ENCODE data around the gene CLCN1.
A peak's percentile ranks its signal among the peaks of the same experiment; 100 is the strongest.
"Not testable (repeated sequence)": the region's sequence is repeated elsewhere in the genome, so short reads cannot be mapped to it uniquely, and the experiment has no call there.

Gene CLCN1

DNA sequence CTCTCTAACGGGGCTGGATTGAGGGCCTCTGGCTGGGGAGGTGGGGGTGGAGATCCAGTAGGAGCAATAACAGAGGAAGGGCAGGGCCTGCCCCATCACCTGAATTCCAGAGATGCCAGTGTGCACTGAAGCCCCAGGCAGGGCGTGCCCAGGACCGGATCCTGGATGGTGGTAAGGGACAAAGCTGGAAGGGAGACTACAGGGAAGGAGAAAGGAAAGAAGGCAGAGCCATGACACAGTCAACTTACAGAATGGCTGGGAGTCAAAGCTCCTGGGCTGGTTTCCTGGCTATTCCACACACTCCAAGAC is 30.5 kb upstream of the CLCN1 start:
- peaks cover 29% of the 10 kb centered on the region for H3K4me1 ChIP-seq (ENCODE audit: control insufficient read depth, insufficient read depth, low read length)
- no peak overlapping the region for H3K27ac ChIP-seq (ENCODE audit: low read depth, low read length)
- H3K27me3 ChIP-seq (ENCODE audit: control insufficient read depth, insufficient read depth, low read length), result peaks cover 29% of the 10 kb centered on the region
- H3K9ac ChIP-seq (ENCODE audit: low read depth, low read length), result no peak overlapping the region
- H3K36me3 ChIP-seq (ENCODE audit: control insufficient read depth, insufficient read depth, low read length), result peaks cover 2% of the 10 kb centered on the region
- peak overlapping the region; percentile 53; the same call in 1 of the 2 replicates for H3K4me3 ChIP-seq (ENCODE audit: low read depth, low read length)
- peaks cover 6% of the 10 kb centered on the region for H3K9me3 ChIP-seq (ENCODE audit: control insufficient read depth, insufficient read depth, low read length)

DNA sequence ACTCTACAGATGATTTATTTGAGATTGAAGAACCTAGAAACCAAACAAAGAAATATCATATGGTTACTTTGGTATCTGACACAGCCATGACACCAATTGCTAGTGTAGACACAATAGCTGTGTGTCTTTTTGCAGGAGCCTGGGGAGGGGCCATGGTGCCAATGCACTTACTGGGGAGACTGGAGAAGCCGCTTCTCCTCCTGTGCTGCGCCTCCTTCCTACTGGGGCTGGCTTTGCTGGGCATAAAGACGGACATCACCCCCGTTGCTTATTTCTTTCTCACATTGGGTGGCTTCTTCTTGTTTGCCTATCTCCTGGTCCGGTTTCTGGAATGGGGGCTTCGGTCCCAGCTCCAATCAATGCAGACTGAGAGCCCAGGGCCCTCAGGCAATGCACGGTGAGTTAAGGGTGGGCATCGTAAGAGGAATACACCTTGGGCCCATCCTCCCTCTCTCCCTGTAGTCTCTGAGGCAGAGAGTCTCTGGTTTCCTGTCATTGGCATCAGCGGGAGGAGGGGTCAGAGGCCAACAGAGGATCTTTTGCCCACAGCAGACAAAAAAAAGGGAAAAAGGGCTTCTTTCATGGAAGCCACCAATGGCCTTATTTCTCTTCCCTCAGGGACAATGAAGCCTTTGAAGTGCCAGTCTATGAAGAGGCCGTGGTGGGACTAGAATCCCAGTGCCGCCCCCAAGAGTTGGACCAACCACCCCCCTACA is 29.9 kb upstream of the CLCN1 start:
- peaks cover 7% of the 10 kb centered on the region for H3K36me3 ChIP-seq (ENCODE audit: control insufficient read depth, insufficient read depth, low read length)
- no peak overlapping the region for H3K4me3 ChIP-seq (ENCODE audit: low read depth, low read length)
- H3K27me3 ChIP-seq (ENCODE audit: control insufficient read depth, insufficient read depth, low read length), result peaks cover 29% of the 10 kb centered on the region
- H3K4me1 ChIP-seq (ENCODE audit: control insufficient read depth, insufficient read depth, low read length), result peaks cover 29% of the 10 kb centered on the region
- H3K9me3 ChIP-seq (ENCODE audit: control insufficient read depth, insufficient read depth, low read length), result peaks cover 6% of the 10 kb centered on the region
- no peak overlapping the region for H3K27ac ChIP-seq (ENCODE audit: low read depth, low read length)
- no peak overlapping the region for H3K9ac ChIP-seq (ENCODE audit: low read depth, low read length)

DNA sequence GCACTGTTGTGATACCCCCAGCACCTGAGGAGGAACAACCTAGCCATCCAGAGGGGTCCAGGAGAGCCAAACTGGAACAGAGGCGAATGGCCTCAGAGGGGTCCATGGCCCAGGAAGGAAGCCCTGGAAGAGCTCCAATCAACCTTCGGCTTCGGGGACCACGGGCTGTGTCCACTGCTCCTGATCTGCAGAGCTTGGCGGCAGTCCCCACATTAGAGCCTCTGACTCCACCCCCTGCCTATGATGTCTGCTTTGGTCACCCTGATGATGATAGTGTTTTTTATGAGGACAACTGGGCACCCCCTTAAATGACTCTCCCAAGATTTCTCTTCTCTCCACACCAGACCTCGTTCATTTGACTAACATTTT is 29.4 kb upstream of the CLCN1 start:
- Histone ChIP-seq H3K36me3 (ENCODE audit: control insufficient read depth, insufficient read depth, low read length) (peaks cover 13% of the 10 kb centered on the region), H3K4me1 (ENCODE audit: control insufficient read depth, insufficient read depth, low read length) (peaks cover 29% of the 10 kb centered on the region), H3K27me3 (ENCODE audit: control insufficient read depth, insufficient read depth, low read length) (peaks cover 29% of the 10 kb centered on the region), H3K9me3 (ENCODE audit: control insufficient read depth, insufficient read depth, low read length) (peaks cover 6% of the 10 kb centered on the region), H3K4me3 (ENCODE audit: low read depth, low read length) (no peak overlapping the region), H3K9ac (ENCODE audit: low read depth, low read length) (no peak overlapping the region), H3K27ac (ENCODE audit: low read depth, low read length) (no peak overlapping the region)

DNA sequence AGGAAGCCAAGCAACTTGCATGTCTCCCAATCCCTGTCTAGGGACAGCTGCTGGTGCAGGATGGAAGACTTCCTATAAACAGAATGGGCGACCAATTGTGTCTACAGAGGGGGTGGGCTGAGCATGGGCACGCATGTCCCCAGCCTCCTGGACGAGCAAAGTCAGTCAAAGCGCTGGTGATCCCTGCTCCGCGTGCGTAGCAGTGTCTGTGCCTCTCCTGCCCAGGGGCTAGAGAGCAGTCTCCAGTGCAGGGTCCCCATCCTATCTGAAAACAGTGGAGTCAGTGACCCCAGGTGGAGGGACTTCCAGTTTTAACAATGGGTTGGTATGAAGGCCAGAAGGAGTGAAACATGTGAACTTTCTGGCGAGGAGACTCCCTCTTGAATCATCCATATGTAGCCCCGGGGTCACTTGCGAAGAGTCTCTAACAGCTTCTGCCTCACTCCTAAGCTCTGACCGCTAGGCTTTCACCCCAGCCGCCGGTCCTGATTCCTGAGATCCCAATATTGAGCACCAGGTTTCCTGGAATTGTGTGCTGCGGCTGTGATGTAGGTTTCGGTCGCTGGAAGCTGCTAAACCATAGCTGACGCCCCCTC is 28.5 kb upstream of the CLCN1 start:
- H3K9me3 ChIP-seq (ENCODE audit: control insufficient read depth, insufficient read depth, low read length), result peaks cover 6% of the 10 kb centered on the region
- peaks cover 29% of the 10 kb centered on the region for H3K27me3 ChIP-seq (ENCODE audit: control insufficient read depth, insufficient read depth, low read length)
- H3K9ac ChIP-seq (ENCODE audit: low read depth, low read length), result no peak overlapping the region
- H3K4me1 ChIP-seq (ENCODE audit: control insufficient read depth, insufficient read depth, low read length), result peaks cover 29% of the 10 kb centered on the region
- H3K4me3 ChIP-seq (ENCODE audit: low read depth, low read length), result peak overlapping the region; percentile 38; the same call in 1 of the 2 replicates
- peaks cover 20% of the 10 kb centered on the region for H3K36me3 ChIP-seq (ENCODE audit: control insufficient read depth, insufficient read depth, low read length)
- no peak overlapping the region for H3K27ac ChIP-seq (ENCODE audit: low read depth, low read length)

DNA sequence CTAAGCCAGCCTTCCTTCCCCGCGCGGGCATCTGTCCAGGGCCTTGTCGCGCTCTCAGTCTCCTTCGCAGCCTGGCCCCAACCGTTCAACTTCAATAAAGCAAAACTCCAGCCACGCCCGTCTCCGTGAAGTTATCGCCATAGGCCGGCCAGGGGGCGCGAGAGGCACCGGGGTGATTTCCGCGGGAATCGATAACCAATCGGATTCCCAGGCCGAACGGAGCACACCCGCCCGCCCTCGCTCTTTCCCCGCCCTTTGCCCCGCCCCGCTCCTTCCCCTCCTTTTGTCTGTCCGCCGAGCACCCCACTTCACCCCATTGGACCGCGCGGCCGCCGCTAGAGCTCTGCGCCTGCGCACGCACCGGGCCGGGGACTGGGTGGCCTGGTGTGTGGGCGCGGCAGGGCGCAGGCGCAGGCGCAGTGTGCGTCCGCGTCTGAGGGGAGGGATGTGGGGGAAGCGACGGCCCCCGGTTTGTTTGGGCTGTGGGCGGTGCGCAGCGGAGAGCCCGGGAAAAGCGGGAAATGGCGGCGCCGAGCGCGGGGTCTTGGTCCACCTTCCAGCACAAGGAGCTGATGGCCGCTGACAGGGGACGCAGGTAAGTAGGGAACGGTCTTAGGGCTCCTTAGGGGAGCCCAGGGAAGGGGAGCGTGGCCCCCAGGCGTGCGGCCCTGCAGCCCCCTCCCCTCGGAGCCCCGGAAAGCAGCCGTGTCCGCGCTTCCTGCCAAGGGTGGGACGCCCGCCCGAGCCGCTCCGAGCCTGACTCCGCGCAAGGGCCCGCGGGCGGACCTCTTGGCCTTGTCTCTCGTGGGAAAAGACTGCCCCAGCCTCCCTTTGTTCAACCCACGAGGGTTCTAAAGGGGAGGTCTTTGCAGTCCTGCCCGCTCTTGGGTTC is 27.7 kb upstream of the CLCN1 start, which contains the start of gene CASP2:
Gene CASP2, plus strand, starts transcription at position 417 of the 892 bp plus-strand sequence. Its CDS starts 105 bp downstream, at position 522.
- H3K9me3 ChIP-seq (ENCODE audit: control insufficient read depth, insufficient read depth, low read length), result peaks cover 6% of the 10 kb centered on the region
- H3K27ac ChIP-seq (ENCODE audit: low read depth, low read length), result peak within 1 kb of the TSS; percentile 88
- H3K4me1 ChIP-seq (ENCODE audit: control insufficient read depth, insufficient read depth, low read length), result peaks cover 28% of the 10 kb centered on the region
- peaks cover 27% of the 10 kb centered on the region for H3K36me3 ChIP-seq (ENCODE audit: control insufficient read depth, insufficient read depth, low read length)
- peak within 1 kb of the TSS; percentile 82 for H3K4me3 ChIP-seq (ENCODE audit: low read depth, low read length)
- H3K27me3 ChIP-seq (ENCODE audit: control insufficient read depth, insufficient read depth, low read length), result peaks cover 29% of the 10 kb centered on the region
- H3K9ac ChIP-seq (ENCODE audit: low read depth, low read length), result peak within 1 kb of the TSS; percentile 97

GRCh38 chr7:143288836-143289235 is 27.1 kb upstream of the CLCN1 start:
- Histone ChIP-seq H3K36me3 (ENCODE audit: control insufficient read depth, insufficient read depth, low read length) (peaks cover 34% of the 10 kb centered on the region), H3K4me3 (ENCODE audit: low read depth, low read length) (peak overlapping the region; percentile 82), H3K27me3 (ENCODE audit: control insufficient read depth, insufficient read depth, low read length) (peaks cover 29% of the 10 kb centered on the region), H3K9me3 (ENCODE audit: control insufficient read depth, insufficient read depth, low read length) (peaks cover 6% of the 10 kb centered on the region), H3K27ac (ENCODE audit: low read depth, low read length) (peak overlapping the region; percentile 88), H3K4me1 (ENCODE audit: control insufficient read depth, insufficient read depth, low read length) (peaks cover 22% of the 10 kb centered on the region), H3K9ac (ENCODE audit: low read depth, low read length) (peak overlapping the region; percentile 97)

- peaks cover 40% of the 10 kb centered on the region for H3K36me3 ChIP-seq (ENCODE audit: control insufficient read depth, insufficient read depth, low read length)
- H3K4me1 ChIP-seq (ENCODE audit: control insufficient read depth, insufficient read depth, low read length), result peaks cover 18% of the 10 kb centered on the region
- H3K27me3 ChIP-seq (ENCODE audit: control insufficient read depth, insufficient read depth, low read length), result peaks cover 29% of the 10 kb centered on the region
- H3K9ac ChIP-seq (ENCODE audit: low read depth, low read length), result peak overlapping the region; percentile 97; the same call in 1 of the 2 replicates
- peak overlapping the region; percentile 82 for H3K4me3 ChIP-seq (ENCODE audit: low read depth, low read length)
- H3K27ac ChIP-seq (ENCODE audit: low read depth, low read length), result no peak overlapping the region
- peaks cover 6% of the 10 kb centered on the region for H3K9me3 ChIP-seq (ENCODE audit: control insufficient read depth, insufficient read depth, low read length)
These were observed 26.5 kb upstream of the CLCN1 start for GRCh38 chr7:143289421-143289820.

DNA sequence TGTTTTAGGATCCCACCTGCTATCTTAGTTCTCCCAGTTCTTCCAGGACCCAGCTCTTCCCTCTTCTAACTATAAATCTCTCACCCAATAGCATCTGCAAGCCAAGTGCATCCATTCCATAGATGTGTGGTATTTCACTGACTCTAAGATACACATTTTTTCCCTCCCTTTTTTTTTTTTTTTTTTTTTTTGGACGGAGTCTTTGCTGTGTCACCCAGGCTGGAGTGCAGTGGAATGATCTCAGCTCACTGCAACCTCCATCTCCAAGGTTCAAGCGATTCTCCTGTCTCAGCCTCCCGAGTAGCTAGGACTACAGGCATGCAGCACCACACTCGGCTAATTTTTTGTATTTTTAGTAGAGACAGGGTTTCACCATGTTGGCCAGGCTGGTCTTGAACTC is 26.0 kb upstream of the CLCN1 start:
- Histone ChIP-seq H3K27me3 (ENCODE audit: control insufficient read depth, insufficient read depth, low read length) (peaks cover 29% of the 10 kb centered on the region), H3K4me3 (ENCODE audit: low read depth, low read length) (peak overlapping the region; percentile 82), H3K36me3 (ENCODE audit: control insufficient read depth, insufficient read depth, low read length) (peaks cover 45% of the 10 kb centered on the region), H3K4me1 (ENCODE audit: control insufficient read depth, insufficient read depth, low read length) (peaks cover 14% of the 10 kb centered on the region)
- H3K27ac ChIP-seq (ENCODE audit: low read depth, low read length); H3K9me3 ChIP-seq (ENCODE audit: control insufficient read depth, insufficient read depth, low read length); H3K9ac ChIP-seq (ENCODE audit: low read depth, low read length): not testable (repeated sequence)

DNA sequence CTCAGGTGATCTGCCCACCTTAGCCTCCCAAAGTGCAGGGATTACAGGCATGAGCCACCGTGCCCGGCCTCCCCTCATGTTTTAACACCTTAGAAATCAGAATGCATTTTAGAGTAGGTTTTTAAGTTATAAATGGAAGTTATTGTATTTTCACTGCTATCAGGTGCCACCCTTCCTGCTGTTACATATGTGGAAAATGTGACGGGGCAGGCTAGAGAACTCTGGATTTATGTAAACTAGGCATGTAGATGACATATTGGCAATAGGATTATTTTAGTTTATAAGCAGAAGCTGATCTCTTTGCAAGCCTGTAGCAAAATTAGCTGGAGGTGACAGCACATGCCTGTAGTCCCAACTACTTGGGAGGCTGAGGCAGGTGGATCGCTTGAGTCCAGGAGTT is 25.6 kb upstream of the CLCN1 start:
- H3K27ac ChIP-seq (ENCODE audit: low read depth, low read length), result no peak overlapping the region
- no peak overlapping the region for H3K9ac ChIP-seq (ENCODE audit: low read depth, low read length)
- H3K4me3 ChIP-seq (ENCODE audit: low read depth, low read length), result peak overlapping the region; percentile 13; the same call in 1 of the 2 replicates
- peaks cover 6% of the 10 kb centered on the region for H3K9me3 ChIP-seq (ENCODE audit: control insufficient read depth, insufficient read depth, low read length)
- peaks cover 49% of the 10 kb centered on the region for H3K36me3 ChIP-seq (ENCODE audit: control insufficient read depth, insufficient read depth, low read length)
- H3K27me3 ChIP-seq (ENCODE audit: control insufficient read depth, insufficient read depth, low read length), result peaks cover 25% of the 10 kb centered on the region
- peaks cover 10% of the 10 kb centered on the region for H3K4me1 ChIP-seq (ENCODE audit: control insufficient read depth, insufficient read depth, low read length)

DNA sequence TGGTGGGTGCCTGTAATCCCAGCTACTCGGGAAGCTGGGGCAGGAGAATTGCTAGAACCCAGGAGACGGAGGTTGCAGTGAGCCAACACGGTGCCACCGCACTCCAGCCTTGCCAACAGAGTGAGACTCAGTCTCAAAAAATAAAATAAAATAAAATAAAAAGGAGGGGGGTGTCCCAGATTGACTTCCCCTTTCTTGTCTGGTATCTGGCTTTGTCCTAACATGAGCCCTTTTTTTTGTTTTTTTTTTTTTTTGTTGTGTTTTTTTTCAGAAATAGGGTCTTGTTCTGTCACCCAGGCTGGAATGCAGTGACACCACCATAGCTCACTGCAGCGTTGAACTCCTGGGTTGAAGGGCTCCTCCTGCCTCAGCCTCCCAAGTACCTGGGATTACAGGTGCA is 23.0 kb upstream of the CLCN1 start:
- Histone ChIP-seq H3K27ac (ENCODE audit: low read depth, low read length) (no peak overlapping the region), H3K27me3 (ENCODE audit: control insufficient read depth, insufficient read depth, low read length) (no peaks in the 10 kb centered on the region), H3K36me3 (ENCODE audit: control insufficient read depth, insufficient read depth, low read length) (peaks cover 72% of the 10 kb centered on the region), H3K4me1 (ENCODE audit: control insufficient read depth, insufficient read depth, low read length) (peaks cover 6% of the 10 kb centered on the region; the same call in 1 of the 2 replicates), H3K9ac (ENCODE audit: low read depth, low read length) (no peak overlapping the region), H3K4me3 (ENCODE audit: low read depth, low read length) (no peak overlapping the region), H3K9me3 (ENCODE audit: control insufficient read depth, insufficient read depth, low read length) (no peaks in the 10 kb centered on the region)

Data from HUES48 (cell line).